Colonic mucosa (tissue), 4 donors: Measurements from ENCODE around the gene DPP6. TPM values are rescaled to one million over a fixed set of nuclear protein-coding genes. Genes with fewer than 3 reads are reported as not detected.

ENCODE experiments used
- DNase-seq: peaks from one replicate; pipeline ENCODE4 v3.0.0-alpha.2; 2020
- H3K27ac ChIP-seq: fragments of 200-600 bp; one replicate; pipeline ENCODE4 v1.8.0; 2021
- H3K27me3 ChIP-seq: fragments of 200-600 bp; one replicate; pipeline ENCODE4 v1.8.0; 2021
- H3K36me3 ChIP-seq: fragments of 200-600 bp; one replicate; pipeline ENCODE4 v1.8.0; 2021
- H3K4me1 ChIP-seq: fragments of 200-600 bp; one replicate; pipeline ENCODE4 v1.8.0; 2021; ENCODE audit warnings: mild to moderate bottlenecking
- H3K4me3 ChIP-seq: fragments of 200-600 bp; one replicate; pipeline ENCODE4 v1.8.0; 2021
- H3K9ac ChIP-seq, 2 donors: one replicate each; pipeline ENCODE4 v1.7.0; 2013; ENCODE audit warnings: control low read depth in 2 of 2, low read depth in 2 of 2, low read length in 2 of 2
- H3K9me3 ChIP-seq: fragments of 200-600 bp; one replicate; pipeline ENCODE4 v1.8.0; 2021
- CTCF ChIP-seq: fragments of 200-600 bp; IDR thresholded peaks from one replicate; pipeline ENCODE4 v1.8.0; 2022; ENCODE audit warnings: antibody characterized with exemption, mild to moderate bottlenecking
- intact Hi-C: fragments of 100-400 bp; cut with DNase I; formaldehyde crosslinking; loops from one replicate; pipeline ENCODE4 v1.14.1; 2022
- total RNA-seq, 2 donors: library from RNA; stranded (reverse); fragmentation: NEBNext Ultra II Directional in 1 of 2; extraction: Animal tissue kit (Norgen Biotek cat#: 25700) in 1 of 2; gene quantifications; one replicate each; pipeline ENCODE4 v1.2.1, GENCODE V29; 2021
- donor health status: healthy.
- donor health status: DM: no; HTN: no; CAD: no.
- donor health status: DM: no; HTN: no; CAD: no.

DPP6 gene
- total RNA-seq, 2 donors from 2014 or later = 0.17 to 3.9 TPM

GRCh38 chr7:154627646-154628290 lies 575.6 kb downstream of the DPP6 start:
- no peaks in the 10 kb centered on the region for H3K27me3 ChIP-seq
- no peak for DNase-seq
- intact Hi-C loops = no loop called here

GRCh38 chr7:154628556-154628955 lies 576.4 kb downstream of the DPP6 start:
- intact Hi-C loops = no loop called here
- DNase-seq = no peak
- Histone ChIP-seq H3K4me3 (no peak overlapping the region), H3K27me3 (no peaks in the 10 kb centered on the region), H3K4me1 (no peaks in the 10 kb centered on the region), H3K9me3 (no peaks in the 10 kb centered on the region), H3K9ac (no peak overlapping the region), H3K36me3 (no peaks in the 10 kb centered on the region), H3K27ac (no peak overlapping the region)
- no peak for TF ChIP-seq CTCF

More at GRCh38 chr7:154627646-154628290, 575.6 kb downstream of the DPP6 start:
- no peaks in the 10 kb centered on the region for H3K36me3 ChIP-seq
- H3K27ac ChIP-seq = no peak overlapping the region
- no peak overlapping the region for H3K9ac ChIP-seq
- no peak for TF ChIP-seq CTCF
- no peak overlapping the region for H3K4me3 ChIP-seq
- H3K4me1 ChIP-seq = no peaks in the 10 kb centered on the region
- H3K9me3 ChIP-seq = no peaks in the 10 kb centered on the region

GRCh38 chr7:154631162-154631561 lies 579.0 kb downstream of the DPP6 start:
- Histone ChIP-seq H3K36me3 (no peaks in the 10 kb centered on the region), H3K9ac (no peak overlapping the region), H3K4me1 (no peaks in the 10 kb centered on the region), H3K9me3 (no peaks in the 10 kb centered on the region), H3K27ac (no peak overlapping the region), H3K27me3 (no peaks in the 10 kb centered on the region), H3K4me3 (no peak overlapping the region)
- no peak for DNase-seq
- TF ChIP-seq CTCF = no peak
- intact Hi-C loops = no loop called here

GRCh38 chr7:154633641-154634040 lies 581.4 kb downstream of the DPP6 start:
- intact Hi-C loops = no loop called here
- Histone ChIP-seq H3K36me3 (no peaks in the 10 kb centered on the region), H3K4me1 (no peaks in the 10 kb centered on the region), H3K27me3 (no peaks in the 10 kb centered on the region), H3K9me3 (no peaks in the 10 kb centered on the region), H3K27ac (no peak overlapping the region), H3K9ac (no peak overlapping the region), H3K4me3 (no peak overlapping the region)
- DNase-seq = no peak
- TF ChIP-seq CTCF = no peak

GRCh38 chr7:154638286-154638685 lies 586.1 kb downstream of the DPP6 start:
- no peak for DNase-seq
- no peak for TF ChIP-seq CTCF
- intact Hi-C loops = no loop called here
- no peak overlapping the region for H3K4me3 ChIP-seq
- H3K9ac ChIP-seq = no peak overlapping the region
- H3K4me1 ChIP-seq = no peaks in the 10 kb centered on the region
- H3K36me3 ChIP-seq = no peaks in the 10 kb centered on the region
- H3K27me3 ChIP-seq = no peaks in the 10 kb centered on the region
- H3K27ac ChIP-seq = no peak overlapping the region
- no peaks in the 10 kb centered on the region for H3K9me3 ChIP-seq
